B cell (primary cell): Measurements from ENCODE around the gene CHMP2B. TPM values are rescaled to one million over a fixed set of nuclear protein-coding genes. Genes with fewer than 3 reads are reported as not detected.

ENCODE experiments used
- ATAC-seq: fragments of 200-7000 bp; cut with Tn5 transposase; one replicate; pipeline ENCODE4 v1.10.0; 2021; ENCODE audit warnings: low read depth, mild to moderate bottlenecking, moderate number of reproducible peaks, moderate library complexity
- CTCF ChIA-PET: fragments of 350-600 bp; sonication (Branson Sonifier 250); formaldehyde crosslinking; loops from one replicate; lab custom pipeline; 2021; ENCODE audit warnings: antibody characterized with exemption, inconsistent platforms; lab: Charles Lee
- POLR2A ChIA-PET: fragments of 350-600 bp; sonication (Branson Sonifier 250); formaldehyde crosslinking; loops from one replicate; lab custom pipeline; 2021; ENCODE audit warnings: antibody characterized with exemption; lab: Charles Lee
- DNase-seq: peaks from one replicate; pipeline ENCODE4 v3.0.0; 2013
- H2AFZ ChIP-seq: 2 replicates; pipeline ENCODE4 v1.6.1; 2012; ENCODE audit warnings: mild to moderate bottlenecking, low read depth, low read length; ENCODE audit not compliant: insufficient read depth, poor library complexity, severe bottlenecking
- H3K27ac ChIP-seq, 2 donors: 1 replicate in 1 of 2; 2 replicates in 1 of 2; pipeline ENCODE4 v1.5.1; 2012 to 2013; ENCODE audit warnings: low read length in 2 of 2, mild to moderate bottlenecking in 2 of 2, moderate library complexity in 1 of 2
- H3K27me3 ChIP-seq, 4 experiments: fragments of 200-600 bp in 1 of 4; sonication (generic) in 1 of 4; replicated peaks in 1 of 4; 1 replicate in 2 of 4; 2 replicates in 2 of 4; pipeline versions ENCODE4 v1.6.1 to v1.7.0; 2013 to 2016; ENCODE audit warnings: low read length in 3 of 4, mild to moderate bottlenecking in 2 of 4, mixed read lengths in 1 of 4, moderate library complexity in 1 of 4; ENCODE audit not compliant: insufficient read depth in 4 of 4, control insufficient read depth in 3 of 4; ENCODE audit errors: control extremely low read depth in 1 of 4
- H3K36me3 ChIP-seq, 2 experiments: replicated peaks in 1 of 2; 1 replicate in 1 of 2; 2 replicates in 1 of 2; pipeline versions ENCODE4 v1.6.1 to v1.7.1; 2013; ENCODE audit warnings: low read length in 1 of 2; ENCODE audit not compliant: insufficient read depth in 2 of 2, control insufficient read depth in 1 of 2; ENCODE audit errors: control extremely low read depth in 1 of 2, extremely low read depth in 1 of 2
- H3K4me1 ChIP-seq, 2 donors: fragments of 200-600 bp in 1 of 2; sonication (generic) in 1 of 2; 1 replicate in 1 of 2; 2 replicates in 1 of 2; pipeline versions ENCODE4 v1.5.1 to v1.6.1; 2013 to 2017; ENCODE audit warnings: low read length in 2 of 2; ENCODE audit not compliant: control insufficient read depth in 2 of 2, insufficient read depth in 2 of 2
- H3K4me2 ChIP-seq: replicated peaks from 2 replicates; pipeline ENCODE3; 2012; ENCODE audit warnings: mild to moderate bottlenecking, low read depth, low read length; ENCODE audit not compliant: poor library complexity, severe bottlenecking
- H3K4me3 ChIP-seq, 5 experiments: fragments of 200-600 bp in 1 of 5; sonication (generic) in 1 of 5; 1 replicate in 3 of 5; 2 replicates in 2 of 5; pipeline versions ENCODE4 v1.5.1 to v1.7.0; 2011 to 2016; ENCODE audit warnings: low read length in 4 of 5, mild to moderate bottlenecking in 4 of 5, low read depth in 2 of 5, control low read depth in 1 of 5, moderate library complexity in 1 of 5; ENCODE audit not compliant: insufficient read depth in 1 of 5; ENCODE audit errors: control extremely low read depth in 1 of 5, extremely low read depth in 1 of 5
- H3K79me2 ChIP-seq: fragments of 200-600 bp; sonication (generic); one replicate; pipeline ENCODE4 v1.6.0; 2016; ENCODE audit warnings: low read length; ENCODE audit not compliant: control insufficient read depth, insufficient read depth
- H3K9ac ChIP-seq: fragments of 200-600 bp; sonication (generic); 2 replicates; pipeline ENCODE4 v1.6.1; 2017; ENCODE audit warnings: mild to moderate bottlenecking, low read length, moderate library complexity
- H3K9me3 ChIP-seq, 3 donors: one replicate each; pipeline versions ENCODE4 v1.6.1 to v1.7.1; 2013; ENCODE audit warnings: low read length in 2 of 3; ENCODE audit not compliant: control insufficient read depth in 2 of 3, insufficient read depth in 1 of 3; ENCODE audit errors: control extremely low read depth in 1 of 3
- H4K20me1 ChIP-seq: 2 replicates; pipeline ENCODE4 v1.6.0; 2012; ENCODE audit warnings: mild to moderate bottlenecking, low read length; ENCODE audit not compliant: insufficient read depth, control insufficient read depth, poor library complexity, severe bottlenecking
- H3K27ac Mint-ChIP-seq: one replicate; pipeline ENCODE4 v1.8.0; 2021; ENCODE audit warnings: mixed read lengths
- H3K27me3 Mint-ChIP-seq: one replicate; pipeline ENCODE4 v1.8.0; 2021; ENCODE audit warnings: mixed read lengths
- H3K4me1 Mint-ChIP-seq: one replicate; pipeline ENCODE4 v1.8.0; 2021; ENCODE audit warnings: mixed read lengths
- H3K4me3 Mint-ChIP-seq: one replicate; pipeline ENCODE4 v1.8.0; 2021; ENCODE audit warnings: mixed read lengths
- H3K9me3 Mint-ChIP-seq: one replicate; pipeline ENCODE4 v1.8.0; 2022; ENCODE audit warnings: mixed read lengths; ENCODE audit not compliant: insufficient read depth
- EZH2 ChIP-seq: IDR thresholded peaks from 2 replicates; pipeline ENCODE4 v1.6.1; 2012; ENCODE audit warnings: borderline replicate concordance, low read depth, mild to moderate bottlenecking, moderate library complexity, low read length; ENCODE audit not compliant: insufficient read depth, poor library complexity, severe bottlenecking
- WGBS: methylation state at CpG from one replicate; pipeline ENCODE4 v1.1.5; 2013; ENCODE audit warnings: missing lambda C conversion rate; ENCODE audit not compliant: insufficient coverage; 5-methylcytosine and 5-hydroxymethylcytosine counted together
- intact Hi-C: fragments of 100-400 bp; cut with micrococcal nuclease; formaldehyde crosslinking; loops from one replicate; pipeline ENCODE4 v1.10.0; 2022
- polyA plus RNA-seq: library from polyadenylated mRNA; depleted of rRNA; stranded (reverse); fragments of >200 nt; gene quantifications from 2 replicates; pipeline ENCODE4 v1.2.3, GENCODE V29; 2012
- total RNA-seq, 2 donors: library from RNA; stranded (reverse); fragments of 120-200 nt in 1 of 2; gene quantifications; 1 replicate in 1 of 2; 2 replicates in 1 of 2; pipeline versions ENCODE4 v1.2.3 to v1.2.4, GENCODE V29; 2013 to 2022
- TF ChIP-seq, protein P1 (sequence below): fragments of 200-600 bp; IDR thresholded peaks from one replicate; pipeline ENCODE4 v1.8.0; 2022; ENCODE audit warnings: antibody characterized with exemption, mild to moderate bottlenecking

Gene CHMP2B
- total and polyA plus RNA-seq, 2 donors (not counting 1 experiment from before 2014, with no cell fraction given): 18.4 to 25.0 TPM

DNA sequence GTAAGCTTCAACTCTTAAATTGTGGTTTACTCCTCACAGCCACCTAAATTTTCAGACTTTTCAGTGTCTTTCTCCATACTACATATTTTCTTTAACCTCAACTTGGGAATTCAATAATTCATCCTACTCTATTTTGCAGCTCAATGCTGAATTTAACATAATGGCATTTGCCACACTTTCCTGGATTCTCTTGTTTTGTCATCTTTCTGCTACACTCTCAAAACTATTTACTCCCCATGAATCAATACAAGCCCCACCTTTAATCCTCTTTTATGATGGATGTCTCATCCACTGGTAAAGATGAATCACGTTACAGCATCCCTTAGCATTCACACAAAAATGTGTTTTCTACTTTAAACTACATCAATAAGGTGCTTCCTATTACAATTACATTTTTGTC is 19.6 kb upstream of the CHMP2B start:
- CTCF ChIA-PET: no interaction called here
- POLR2A ChIA-PET: no interaction called here

DNA sequence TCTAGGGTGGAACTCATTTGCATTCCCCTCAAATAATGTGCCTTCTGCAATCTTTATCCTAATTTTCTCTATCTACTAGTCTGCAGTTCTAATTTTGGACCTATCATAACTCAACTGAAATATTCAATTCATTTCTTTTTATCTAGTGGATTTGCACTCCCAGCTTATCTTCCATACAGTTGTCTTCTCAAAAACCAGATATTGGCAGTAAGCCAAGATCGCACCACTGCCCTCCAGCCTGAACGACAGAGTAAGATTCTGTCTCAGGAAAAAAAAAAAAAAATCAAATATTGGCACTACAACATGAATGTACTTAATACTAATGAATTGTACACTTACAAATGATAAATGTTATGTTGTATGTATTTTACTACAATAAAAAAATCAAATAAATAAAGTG is 18.0 kb upstream of the CHMP2B start:
- no peaks in the 10 kb centered on the region for H4K20me1 ChIP-seq
- H3K27me3 ChIP-seq: peaks cover 0 to 3% (median 0%) of the 10 kb centered on the region in 4 experiments
- intact Hi-C loops: no loop called here
- Mint-ChIP-seq H3K4me3 (no peak overlapping the region), H3K27me3 (peaks cover 21% of the 10 kb centered on the region), H3K9me3 (no peaks in the 10 kb centered on the region), H3K27ac (no peak overlapping the region), H3K4me1 (no peaks in the 10 kb centered on the region)
- ChIA-PET CTCF (interaction anchor here (0.6 to 1.0 kb wide), 2 partner anchors 32 to 1198 kb away, joined by 3 to 4 read pairs; no protein-coding TSS in a partner anchor), POLR2A (no interaction called here)
- no peak for DNase-seq
- TF ChIP-seq EZH2: no peak
- TF ChIP-seq, protein P1, sequence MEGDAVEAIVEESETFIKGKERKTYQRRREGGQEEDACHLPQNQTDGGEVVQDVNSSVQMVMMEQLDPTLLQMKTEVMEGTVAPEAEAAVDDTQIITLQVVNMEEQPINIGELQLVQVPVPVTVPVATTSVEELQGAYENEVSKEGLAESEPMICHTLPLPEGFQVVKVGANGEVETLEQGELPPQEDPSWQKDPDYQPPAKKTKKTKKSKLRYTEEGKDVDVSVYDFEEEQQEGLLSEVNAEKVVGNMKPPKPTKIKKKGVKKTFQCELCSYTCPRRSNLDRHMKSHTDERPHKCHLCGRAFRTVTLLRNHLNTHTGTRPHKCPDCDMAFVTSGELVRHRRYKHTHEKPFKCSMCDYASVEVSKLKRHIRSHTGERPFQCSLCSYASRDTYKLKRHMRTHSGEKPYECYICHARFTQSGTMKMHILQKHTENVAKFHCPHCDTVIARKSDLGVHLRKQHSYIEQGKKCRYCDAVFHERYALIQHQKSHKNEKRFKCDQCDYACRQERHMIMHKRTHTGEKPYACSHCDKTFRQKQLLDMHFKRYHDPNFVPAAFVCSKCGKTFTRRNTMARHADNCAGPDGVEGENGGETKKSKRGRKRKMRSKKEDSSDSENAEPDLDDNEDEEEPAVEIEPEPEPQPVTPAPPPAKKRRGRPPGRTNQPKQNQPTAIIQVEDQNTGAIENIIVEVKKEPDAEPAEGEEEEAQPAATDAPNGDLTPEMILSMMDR: no peak
- no peaks in the 10 kb centered on the region for H3K4me1 ChIP-seq
- no peak overlapping the region for H3K9ac ChIP-seq
- no peak overlapping the region for H3K27ac ChIP-seq
- no peak overlapping the region for H2AFZ ChIP-seq
- WGBS: no CpG with 5 or more reads among the region's 2 CpGs
- H3K9me3 ChIP-seq: no peaks in the 10 kb centered on the region
- ATAC-seq: no peak
- H3K36me3 ChIP-seq: no peaks in the 10 kb centered on the region
- no peak overlapping the region for H3K4me3 ChIP-seq
- H3K79me2 ChIP-seq: no peaks in the 10 kb centered on the region
- no peak overlapping the region for H3K4me2 ChIP-seq

More for the DNA sequence above, 19.6 kb upstream of the CHMP2B start:
- Histone ChIP-seq H3K9ac (no peak overlapping the region), H2AFZ (no peak overlapping the region), H3K4me3 (no peak overlapping the region), H3K9me3 (no peaks in the 10 kb centered on the region), H3K27me3 (no peaks in the 10 kb centered on the region), H3K36me3 (no peaks in the 10 kb centered on the region), H3K79me2 (no peaks in the 10 kb centered on the region), H3K27ac (no peak overlapping the region), H3K4me2 (no peak overlapping the region), H4K20me1 (no peaks in the 10 kb centered on the region), H3K4me1 (no peaks in the 10 kb centered on the region)
- no peak overlapping the region for H3K27ac Mint-ChIP-seq
- peaks cover 13% of the 10 kb centered on the region for H3K27me3 Mint-ChIP-seq
- no peak overlapping the region for H3K4me3 Mint-ChIP-seq
- no peaks in the 10 kb centered on the region for H3K9me3 Mint-ChIP-seq
- H3K4me1 Mint-ChIP-seq: no peaks in the 10 kb centered on the region
- WGBS: no CpG with 5 or more reads among the region's 1 CpG
- TF ChIP-seq EZH2: no peak
- TF ChIP-seq, protein P1: no peak
- ATAC-seq: no peak
- DNase-seq: no peak
- intact Hi-C loops: no loop called here
